ENCODE measurements around the gene CYP4F8.

The CYP4F8 gene

GRCh38 chr19:15609261-15609660, 5.8 kb upstream of the CYP4F8 start:
- Histone ChIP-seq H3K79me2 (ENCODE audit: low read length) (no peaks in the 10 kb centered on the region), H3K4me2 (ENCODE audit: low read length) (no peak overlapping the region), H3K27ac (ENCODE audit: low read length) (no peak overlapping the region), H3K4me3 (ENCODE audit: low read length) (no peak overlapping the region), H3K4me1 (ENCODE audit: low read length) (no peaks in the 10 kb centered on the region), H2AFZ (ENCODE audit: low read depth, low read length) (no peak overlapping the region), H4K20me1 (ENCODE audit: insufficient read depth, low read length) (no peaks in the 10 kb centered on the region), H3K36me3 (replicated peaks; ENCODE audit: low read depth, low read length) (no peaks in the 10 kb centered on the region), H3K9me3 (ENCODE audit: insufficient read depth, low read length) (no peaks in the 10 kb centered on the region), H3K9ac (ENCODE audit: low read length) (no peak overlapping the region), H3K27me3 (ENCODE audit: low read depth, low read length) (no peaks in the 10 kb centered on the region; the same call in 1 of the 2 replicates)
- TF ChIP-seq EZH2phosphoT487 (IDR thresholded peaks at IDR 0.05; ENCODE audit: low read depth) (no peak), CTCF (IDR thresholded peaks at IDR 0.05; ENCODE audit: low read depth, low read length) (no peak)

DNA sequence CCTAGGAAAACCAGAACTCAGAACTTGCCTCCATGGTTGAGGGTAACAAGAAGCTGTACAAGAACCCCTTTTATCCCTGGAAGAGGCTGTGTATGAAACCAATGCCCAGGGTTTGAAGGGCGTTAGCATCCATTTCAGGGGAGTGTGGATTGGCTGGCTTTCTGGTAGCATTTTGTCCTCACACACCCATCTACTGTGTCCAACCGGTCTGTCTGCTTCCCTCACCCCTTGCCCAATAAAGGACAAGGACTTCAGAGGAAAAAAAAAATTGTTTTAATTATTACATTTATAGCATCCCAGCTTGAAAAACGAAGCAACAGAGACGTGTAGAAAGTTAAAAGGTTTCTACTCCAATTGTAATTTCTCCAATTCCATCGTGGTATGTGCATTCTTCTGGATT, 2.7 kb upstream of the CYP4F8 start:
- Histone ChIP-seq H3K27ac (ENCODE audit: low read length) (no peak overlapping the region), H3K9ac (ENCODE audit: low read length) (no peak overlapping the region), H3K36me3 (replicated peaks; ENCODE audit: low read depth, low read length) (no peaks in the 10 kb centered on the region), H3K27me3 (ENCODE audit: low read depth, low read length) (0 out of 2 replicates have a peak, but pooled peaks cover 5% of the 10 kb centered on the region), H3K9me3 (ENCODE audit: insufficient read depth, low read length) (no peaks in the 10 kb centered on the region), H3K4me3 (ENCODE audit: low read length) (no peak overlapping the region), H4K20me1 (ENCODE audit: insufficient read depth, low read length) (no peaks in the 10 kb centered on the region; the same call in 1 of the 2 replicates), H3K4me1 (ENCODE audit: low read length) (no peaks in the 10 kb centered on the region), H3K79me2 (ENCODE audit: low read length) (no peaks in the 10 kb centered on the region), H3K4me2 (ENCODE audit: low read length) (no peak overlapping the region), H2AFZ (ENCODE audit: low read depth, low read length) (no peak overlapping the region)
- TF ChIP-seq EZH2phosphoT487 (IDR thresholded peaks at IDR 0.05; ENCODE audit: low read depth) (no peak), CTCF (IDR thresholded peaks at IDR 0.05; ENCODE audit: low read depth, low read length) (no peak)

GRCh38 chr19:15613338-15613737, 1.7 kb upstream of the CYP4F8 start:
- Histone ChIP-seq H3K4me3 (ENCODE audit: low read length) (no peak overlapping the region), H3K4me2 (ENCODE audit: low read length) (no peak overlapping the region), H3K79me2 (ENCODE audit: low read length) (no peaks in the 10 kb centered on the region), H3K27me3 (ENCODE audit: low read depth, low read length) (0 out of 2 replicates have a peak, but pooled peaks cover 5% of the 10 kb centered on the region), H3K36me3 (replicated peaks; ENCODE audit: low read depth, low read length) (no peaks in the 10 kb centered on the region), H2AFZ (ENCODE audit: low read depth, low read length) (no peak overlapping the region), H3K27ac (ENCODE audit: low read length) (no peak overlapping the region), H3K9ac (ENCODE audit: low read length) (no peak overlapping the region), H3K4me1 (ENCODE audit: low read length) (no peaks in the 10 kb centered on the region), H4K20me1 (ENCODE audit: insufficient read depth, low read length) (no peaks in the 10 kb centered on the region; the same call in 1 of the 2 replicates), H3K9me3 (ENCODE audit: insufficient read depth, low read length) (no peaks in the 10 kb centered on the region)
- TF ChIP-seq EZH2phosphoT487 (IDR thresholded peaks at IDR 0.05; ENCODE audit: low read depth) (no peak), CTCF (IDR thresholded peaks at IDR 0.05; ENCODE audit: low read depth, low read length) (no peak)

DNA sequence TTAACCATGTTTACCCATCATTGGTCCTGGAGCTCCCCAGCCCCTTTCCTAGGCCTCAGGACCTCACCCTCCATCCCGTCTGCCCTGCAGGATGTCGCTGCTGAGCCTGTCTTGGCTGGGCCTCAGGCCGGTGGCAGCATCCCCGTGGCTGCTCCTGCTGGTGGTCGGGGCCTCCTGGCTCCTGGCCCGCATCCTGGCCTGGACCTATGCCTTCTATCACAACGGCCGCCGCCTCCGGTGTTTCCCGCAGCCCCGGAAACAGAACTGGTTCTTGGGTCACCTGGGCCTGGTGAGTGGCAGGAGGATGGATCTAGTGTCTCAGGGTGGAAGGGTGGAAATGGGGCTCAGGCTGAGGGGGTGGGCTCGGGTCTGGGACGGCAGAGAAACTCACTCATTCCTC, 508 bp downstream of the CYP4F8 start:
- Histone ChIP-seq H3K79me2 (ENCODE audit: low read length) (no peaks in the 10 kb centered on the region), H4K20me1 (ENCODE audit: insufficient read depth, low read length) (no peaks in the 10 kb centered on the region; the same call in 1 of the 2 replicates), H3K4me3 (ENCODE audit: low read length) (no peak overlapping the region), H3K9ac (ENCODE audit: low read length) (no peak overlapping the region), H3K9me3 (ENCODE audit: insufficient read depth, low read length) (no peaks in the 10 kb centered on the region), H3K27me3 (ENCODE audit: low read depth, low read length) (0 out of 2 replicates have a peak, but pooled peaks cover 5% of the 10 kb centered on the region), H3K36me3 (replicated peaks; ENCODE audit: low read depth, low read length) (no peaks in the 10 kb centered on the region), H3K4me1 (ENCODE audit: low read length) (no peaks in the 10 kb centered on the region), H3K4me2 (ENCODE audit: low read length) (no peak overlapping the region), H2AFZ (ENCODE audit: low read depth, low read length) (no peak overlapping the region), H3K27ac (ENCODE audit: low read length) (no peak overlapping the region)
- TF ChIP-seq CTCF (IDR thresholded peaks at IDR 0.05; ENCODE audit: low read depth, low read length) (no peak), EZH2phosphoT487 (IDR thresholded peaks at IDR 0.05; ENCODE audit: low read depth) (no peak)

All from OCI-LY3 (cell line).